Mesendoderm (in vitro differentiated cells): ENCODE data around the gene ARHGEF10L.

Experiments used
- DNase-seq: peaks from one replicate; pipeline ENCODE4 v3.0.0; 2013
- H2AK5ac ChIP-seq: 2 replicates; pipeline ENCODE4 v1.6.1; 2013; ENCODE audit warnings: low read length, inconsistent platforms
- H2BK120ac ChIP-seq: 2 replicates; pipeline ENCODE4 v1.6.1; 2013; ENCODE audit warnings: low read depth, mild to moderate bottlenecking, low read length, moderate library complexity, mixed read lengths
- H2BK15ac ChIP-seq: replicated peaks from 2 replicates; pipeline ENCODE4 v1.6.1; 2013; ENCODE audit warnings: low read depth, mild to moderate bottlenecking, moderate library complexity
- H2BK5ac ChIP-seq: 2 replicates; pipeline ENCODE4 v1.6.1; 2013; ENCODE audit warnings: low read length, inconsistent platforms
- H3K18ac ChIP-seq: 2 replicates; pipeline ENCODE4 v1.6.1; 2013; ENCODE audit warnings: mild to moderate bottlenecking, low read length, mixed read lengths
- H3K23ac ChIP-seq: one replicate; pipeline ENCODE4 v1.6.1; 2013; ENCODE audit warnings: low read length
- H3K27ac ChIP-seq: 2 replicates; pipeline ENCODE4 v1.5.1; 2013; ENCODE audit warnings: low read depth, mild to moderate bottlenecking, inconsistent platforms, low read length, moderate library complexity
- H3K27me3 ChIP-seq: 2 replicates; pipeline ENCODE4 v1.6.1; 2013; ENCODE audit warnings: low read length, control low read depth, mild to moderate bottlenecking, inconsistent platforms; ENCODE audit not compliant: insufficient read depth, poor library complexity
- H3K36me3 ChIP-seq: 2 replicates; pipeline ENCODE4 v1.6.1; 2013; ENCODE audit warnings: low read length, inconsistent platforms; ENCODE audit not compliant: control insufficient read depth, insufficient read depth
- H3K4ac ChIP-seq: one replicate; pipeline ENCODE4 v1.6.1; 2013; ENCODE audit warnings: low read depth, mild to moderate bottlenecking, low read length, moderate library complexity
- H3K4me1 ChIP-seq: 2 replicates; pipeline ENCODE4 v1.6.1; 2013; ENCODE audit warnings: low read depth, low read length, inconsistent platforms; ENCODE audit not compliant: control insufficient read depth
- H3K4me2 ChIP-seq: 2 replicates; pipeline ENCODE4 v1.6.1; 2013; ENCODE audit warnings: low read length
- H3K4me3 ChIP-seq: 2 replicates; pipeline ENCODE4 v1.5.1; 2013; ENCODE audit warnings: mild to moderate bottlenecking, low read length
- H3K56ac ChIP-seq: one replicate; pipeline ENCODE4 v1.6.1; 2013; ENCODE audit warnings: low read length
- H3K79me1 ChIP-seq: 2 replicates; pipeline ENCODE4 v1.6.1; 2013; ENCODE audit warnings: low read length, inconsistent platforms
- H3K79me2 ChIP-seq: 2 replicates; pipeline ENCODE4 v1.6.1; 2013; ENCODE audit warnings: mild to moderate bottlenecking, low read length; ENCODE audit not compliant: control insufficient read depth, insufficient read depth
- H3K9ac ChIP-seq: 2 replicates; pipeline ENCODE4 v1.6.1; 2013; ENCODE audit warnings: low read length, inconsistent platforms
- H4K5ac ChIP-seq: one replicate; pipeline ENCODE4 v1.6.1; 2013; ENCODE audit warnings: low read length
- H4K8ac ChIP-seq: one replicate; pipeline ENCODE4 v1.6.1; 2013; ENCODE audit warnings: low read depth, mild to moderate bottlenecking, control low read depth, low read length, moderate library complexity
- WGBS: extraction: QIAGEN DNeasy Blood & Tissue Kit; methylation state at CpG from one replicate; pipeline ENCODE4 v1.1.7; 2013; ENCODE audit warnings: low lambda C conversion rate, missing lambda C conversion rate; ENCODE audit not compliant: insufficient coverage; ENCODE audit errors: extremely low coverage; 5-methylcytosine and 5-hydroxymethylcytosine counted together

ARHGEF10L gene

DNA sequence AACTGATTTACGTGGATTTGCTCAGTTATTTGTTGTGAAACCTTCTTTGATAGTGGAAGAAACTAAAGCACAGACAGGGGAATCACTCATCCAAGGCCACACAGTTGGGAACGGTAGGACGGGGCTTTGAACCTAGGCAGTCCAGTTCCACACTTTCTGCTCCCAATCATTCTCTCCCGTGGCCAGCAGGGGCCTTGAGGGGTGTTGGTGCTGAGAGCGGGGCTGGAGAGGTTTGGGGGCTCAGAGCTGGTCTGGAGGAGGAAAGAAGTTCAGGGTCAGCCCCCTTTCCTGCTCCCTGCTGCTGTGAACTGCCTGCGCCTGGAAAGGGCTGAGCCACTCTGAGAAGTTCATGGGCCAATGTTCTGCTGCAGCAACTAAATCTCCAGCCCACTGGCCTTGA lies 184.2 kb downstream of the ARHGEF10L start:
- no peaks in the 10 kb centered on the region for H3K4me1 ChIP-seq
- H3K56ac ChIP-seq = no peak overlapping the region
- no peak overlapping the region for H3K4me2 ChIP-seq
- H3K36me3 ChIP-seq = no peaks in the 10 kb centered on the region
- H2AK5ac ChIP-seq = no peak overlapping the region
- WGBS = no CpG with 5 or more reads among the region's 6 CpGs
- no peaks in the 10 kb centered on the region for H3K79me2 ChIP-seq
- H3K27ac ChIP-seq = no peak overlapping the region
- H3K18ac ChIP-seq = no peak overlapping the region
- no peak overlapping the region for H3K4ac ChIP-seq
- no peaks in the 10 kb centered on the region for H3K27me3 ChIP-seq
- no peak overlapping the region for H4K8ac ChIP-seq
- no peak overlapping the region for H3K23ac ChIP-seq
- H2BK120ac ChIP-seq = no peak overlapping the region
- no peak overlapping the region for H3K4me3 ChIP-seq
- no peaks in the 10 kb centered on the region for H3K79me1 ChIP-seq
- no peak overlapping the region for H2BK15ac ChIP-seq
- no peak overlapping the region for H4K5ac ChIP-seq
- no peak overlapping the region for H3K9ac ChIP-seq
- no peak overlapping the region for H2BK5ac ChIP-seq
- DNase-seq = no peak

DNA sequence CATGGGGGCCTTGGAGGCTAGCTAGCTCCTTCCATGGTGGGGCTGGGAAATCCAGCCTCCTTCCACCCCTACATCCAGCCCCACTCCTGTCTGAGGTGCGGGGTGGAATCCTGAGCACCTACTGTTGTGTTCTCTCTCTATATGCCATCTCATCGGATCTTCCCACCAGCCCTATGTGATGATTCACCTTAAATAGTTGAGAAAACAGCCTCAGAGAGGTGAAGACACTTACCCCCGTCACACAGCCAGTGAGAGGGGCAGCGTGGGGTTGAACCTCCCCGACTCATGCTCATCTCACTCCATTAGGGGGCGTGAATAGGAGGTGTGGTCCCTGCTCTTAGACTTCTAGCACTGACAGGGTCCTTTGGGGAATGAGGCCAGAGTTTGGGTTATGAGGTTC lies 184.7 kb downstream of the ARHGEF10L start:
- H3K27me3 ChIP-seq = no peaks in the 10 kb centered on the region
- no CpG with 5 or more reads among the region's 6 CpGs for WGBS

DNA sequence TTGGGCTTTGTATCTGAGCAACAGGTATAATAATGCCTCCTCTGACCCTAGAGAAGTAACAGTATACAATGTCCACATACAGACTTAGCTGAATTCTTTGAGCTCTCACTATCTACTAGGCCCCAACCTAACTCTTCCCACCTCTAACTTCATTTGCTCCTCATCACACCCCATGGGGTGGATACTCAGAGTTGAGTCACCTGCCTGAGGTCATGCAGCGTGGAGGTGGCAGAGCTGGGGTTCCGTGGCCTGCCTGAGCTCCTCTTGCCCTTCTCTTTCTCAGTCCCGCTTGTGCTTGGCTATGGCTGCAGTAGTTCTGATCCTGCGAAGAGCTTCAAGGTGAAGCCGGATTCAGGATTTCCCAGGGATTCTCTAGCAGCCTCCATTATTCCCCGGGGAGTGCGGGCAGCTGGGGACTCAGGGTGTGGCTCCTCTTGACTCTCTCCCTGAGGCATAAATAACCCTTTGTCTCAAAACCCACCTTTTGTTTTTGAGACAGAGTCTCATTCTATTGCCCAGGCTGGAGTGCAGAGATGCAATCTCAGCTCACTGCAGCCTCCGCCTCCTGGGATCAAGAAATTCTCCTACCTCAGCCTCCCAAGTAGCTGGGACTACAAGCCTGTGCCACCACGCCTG lies 185.7 kb downstream of the ARHGEF10L start:
- Histone ChIP-seq H3K18ac (no peak overlapping the region), H3K27me3 (no peaks in the 10 kb centered on the region), H2BK5ac (no peak overlapping the region), H3K36me3 (no peaks in the 10 kb centered on the region), H2BK120ac (no peak overlapping the region), H3K9ac (no peak overlapping the region), H3K79me1 (no peaks in the 10 kb centered on the region), H3K56ac (peak overlapping the region; percentile 2), H4K8ac (no peak overlapping the region), H2AK5ac (no peak overlapping the region), H3K4me1 (no peaks in the 10 kb centered on the region), H3K4ac (no peak overlapping the region), H2BK15ac (no peak overlapping the region), H4K5ac (no peak overlapping the region), H3K27ac (no peak overlapping the region), H3K79me2 (no peaks in the 10 kb centered on the region), H3K23ac (no peak overlapping the region), H3K4me3 (no peak overlapping the region), H3K4me2 (no peak overlapping the region)
- WGBS = no CpG with 5 or more reads among the region's 9 CpGs
- no peak for DNase-seq

More for the DNA sequence above, 184.7 kb downstream of the ARHGEF10L start:
- Histone ChIP-seq H3K36me3 (no peaks in the 10 kb centered on the region), H3K79me1 (no peaks in the 10 kb centered on the region), H3K18ac (no peak overlapping the region), H3K4me1 (no peaks in the 10 kb centered on the region), H3K56ac (no peak overlapping the region), H3K9ac (no peak overlapping the region), H3K4ac (no peak overlapping the region), H2BK15ac (no peak overlapping the region), H3K27ac (no peak overlapping the region), H2AK5ac (no peak overlapping the region), H3K79me2 (no peaks in the 10 kb centered on the region), H2BK120ac (no peak overlapping the region), H3K4me2 (no peak overlapping the region), H3K4me3 (no peak overlapping the region), H4K8ac (no peak overlapping the region), H2BK5ac (no peak overlapping the region), H4K5ac (no peak overlapping the region), H3K23ac (no peak overlapping the region)
- no peak for DNase-seq

DNA sequence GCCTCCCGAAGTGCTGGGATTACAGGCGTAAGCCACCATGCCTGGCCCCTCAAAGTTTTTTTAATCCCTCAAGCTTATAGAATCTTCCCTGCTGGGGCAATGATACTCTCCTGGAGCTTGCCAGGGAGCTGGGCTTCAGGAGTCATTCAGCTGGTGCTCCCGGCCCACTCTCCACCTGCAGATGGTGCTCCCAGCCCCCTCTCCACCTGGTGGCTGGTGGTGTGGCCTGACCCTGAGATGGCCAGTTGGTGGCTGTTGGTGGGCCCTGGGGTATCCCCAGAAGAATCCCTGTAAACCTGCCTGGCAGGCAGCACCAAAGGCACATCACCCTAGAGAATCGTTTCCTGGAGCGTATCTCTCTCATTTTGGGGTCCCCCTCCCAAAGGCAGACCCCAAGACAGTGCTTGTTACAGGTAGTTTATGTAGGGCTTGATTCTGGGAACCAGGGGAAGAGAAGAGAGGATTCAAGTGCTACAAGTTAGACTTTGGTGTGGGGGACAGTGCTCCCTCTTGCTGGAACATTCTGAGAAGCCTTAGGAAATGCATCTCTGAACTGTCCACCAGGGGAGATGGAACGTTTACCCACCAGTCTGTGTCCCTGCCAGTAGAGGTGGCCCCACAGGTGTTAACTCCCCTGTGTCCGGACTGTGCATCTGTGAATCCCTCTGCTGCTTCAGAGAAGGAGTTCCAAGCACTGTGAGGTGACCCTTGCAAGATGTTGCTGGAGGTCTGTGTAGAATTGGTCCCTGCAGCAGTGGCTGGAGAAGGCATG lies 186.5 kb downstream of the ARHGEF10L start:
- H3K79me2 ChIP-seq = no peaks in the 10 kb centered on the region
- H4K8ac ChIP-seq = no peak overlapping the region

DNA sequence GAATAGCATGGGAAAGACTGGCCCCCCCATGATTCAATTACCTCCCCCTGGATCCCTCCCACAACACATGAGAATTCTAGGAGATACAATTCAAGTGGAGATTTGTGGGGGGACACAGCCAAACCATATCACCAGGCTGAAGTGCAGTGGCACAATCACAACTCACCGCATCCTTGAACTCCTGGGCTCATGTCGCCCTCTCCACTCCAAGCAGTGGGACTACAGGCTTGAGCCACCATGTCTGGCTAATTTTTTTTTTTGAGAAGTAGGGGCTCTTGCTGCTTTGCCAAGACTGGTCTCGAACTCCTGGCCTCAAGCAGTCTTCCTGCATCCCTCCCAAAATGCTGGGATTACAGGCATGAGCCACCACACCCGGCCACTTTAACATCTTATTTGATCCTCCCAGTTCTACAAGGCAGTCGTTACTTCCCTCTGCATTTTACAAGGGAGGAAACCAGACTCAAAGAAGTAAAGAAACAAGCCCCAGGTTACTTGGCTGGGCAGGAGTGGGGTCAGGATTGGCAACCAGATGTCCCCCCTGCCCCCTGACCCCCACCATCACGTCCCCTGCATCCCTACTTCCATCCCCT lies 188.7 kb downstream of the ARHGEF10L start:
- Histone ChIP-seq H2BK5ac (no peak overlapping the region), H3K4me1 (no peaks in the 10 kb centered on the region), H3K79me2 (no peaks in the 10 kb centered on the region), H3K56ac (no peak overlapping the region), H4K8ac (no peak overlapping the region), H2BK120ac (no peak overlapping the region), H4K5ac (no peak overlapping the region), H2BK15ac (no peak overlapping the region), H3K36me3 (no peaks in the 10 kb centered on the region), H3K27ac (no peak overlapping the region), H2AK5ac (no peak overlapping the region), H3K18ac (no peak overlapping the region), H3K4me3 (no peak overlapping the region), H3K9ac (no peak overlapping the region), H3K27me3 (no peaks in the 10 kb centered on the region), H3K4ac (no peak overlapping the region), H3K23ac (no peak overlapping the region), H3K79me1 (no peaks in the 10 kb centered on the region), H3K4me2 (no peak overlapping the region)
- DNase-seq = no peak
- no CpG with 5 or more reads among the region's 6 CpGs for WGBS

More for the DNA sequence above, 186.5 kb downstream of the ARHGEF10L start:
- Histone ChIP-seq H4K5ac (no peak overlapping the region), H3K79me1 (no peaks in the 10 kb centered on the region), H3K4me1 (no peaks in the 10 kb centered on the region), H3K56ac (no peak overlapping the region), H2BK15ac (no peak overlapping the region), H3K9ac (no peak overlapping the region), H3K27me3 (no peaks in the 10 kb centered on the region), H3K4me2 (no peak overlapping the region), H3K27ac (no peak overlapping the region), H3K18ac (no peak overlapping the region), H2BK5ac (no peak overlapping the region), H3K4ac (no peak overlapping the region), H3K4me3 (no peak overlapping the region), H2AK5ac (no peak overlapping the region), H3K23ac (no peak overlapping the region), H2BK120ac (no peak overlapping the region), H3K36me3 (no peaks in the 10 kb centered on the region)
- no peak for DNase-seq
- no CpG with 5 or more reads among the region's 7 CpGs for WGBS
